Neural cell (in vitro differentiated cells): ENCODE measurements around the gene ZBTB12.

ENCODE experiments used
- CTCF ChIP-seq: fragments of 450-650 bp; IDR thresholded peaks from 2 replicates; pipeline ENCODE4 v1.5.1; 2014; ENCODE audit warnings: antibody characterized with exemption, mild to moderate bottlenecking, moderate library complexity; ENCODE audit not compliant: poor library complexity, severe bottlenecking
- POLR2AphosphoS5 ChIP-seq: IDR thresholded peaks from 2 replicates; pipeline ENCODE4 v1.6.1; 2012

GRCh38 chr6:31874836-31875572, 26.9 kb downstream of the ZBTB12 start:
- TF ChIP-seq CTCF (no peak), POLR2AphosphoS5 (no peak)
